Endothelial cell of umbilical vein (primary cell): ENCODE results near the gene HOXD10. TPM values are rescaled to one million over a fixed set of nuclear protein-coding genes. Genes with fewer than 3 reads are reported as not detected.

Experiments used
- BruUV-seq: library from RNA; stranded (reverse); fragments of 400-500 nt; replicated peaks from 2 replicates; lab custom pipeline; 2021; lab: Mats Ljungman, UMichigan
- CTCF ChIA-PET: fragments of 300-600, 350-600 bp; sonication (Branson Sonifier 250); formaldehyde crosslinking; loops from one replicate; lab custom pipeline; 2021; ENCODE audit warnings: antibody characterized with exemption, inconsistent platforms; lab: Charles Lee
- POLR2A ChIA-PET: fragments of 300-600, 350-600 bp; sonication (Branson Sonifier 250); formaldehyde crosslinking; loops from one replicate; lab custom pipeline; 2021; ENCODE audit warnings: antibody characterized with exemption, inconsistent platforms; lab: Charles Lee
- DNase-seq: peaks from one replicate; pipeline ENCODE4 v3.0.0-alpha.2; 2011; ENCODE audit warnings: low read depth, low spot score
- FAIRE-seq: peaks from 2 replicates; lab custom pipeline; 2011; peaks lifted over from hg19 to GRCh38; lab: Jason Lieb, UNC
- H2AFZ ChIP-seq: 2 replicates; pipeline ENCODE4 v1.6.0; 2012; ENCODE audit warnings: low read depth, low read length, control low read depth, inconsistent platforms
- H3K27ac ChIP-seq: 2 replicates; pipeline ENCODE4 v1.5.1; 2011; ENCODE audit warnings: low read depth, mild to moderate bottlenecking, control low read depth, low read length, moderate library complexity; ENCODE audit not compliant: insufficient read depth
- H3K27me3 ChIP-seq, 2 experiments: 2 replicates each; pipeline versions ENCODE4 v1.6.0 to v1.6.1; 2011; ENCODE audit warnings: low read length in 2 of 2, mixed read lengths in 1 of 2; ENCODE audit not compliant: control insufficient read depth in 2 of 2, insufficient read depth in 2 of 2
- H3K36me3 ChIP-seq, 2 experiments: 2 replicates in 1 of 2; 3 replicates in 1 of 2; pipeline ENCODE4 v1.5.1; 2011; ENCODE audit warnings: low read length in 2 of 2, mild to moderate bottlenecking in 1 of 2, moderate library complexity in 1 of 2; ENCODE audit not compliant: control insufficient read depth in 2 of 2, insufficient read depth in 2 of 2; ENCODE audit errors: extremely low read depth in 1 of 2
- H3K4me1 ChIP-seq: 3 replicates; pipeline ENCODE4 v1.5.1; 2011; ENCODE audit warnings: mild to moderate bottlenecking, low read length; ENCODE audit not compliant: control insufficient read depth, insufficient read depth; ENCODE audit errors: extremely low read depth
- H3K4me2 ChIP-seq: 2 replicates; pipeline ENCODE4 v1.6.1; 2011; ENCODE audit warnings: low read length, control low read depth, mixed read lengths; ENCODE audit not compliant: insufficient read depth
- H3K4me3 ChIP-seq, 3 experiments: fragments of 200-600 bp in 1 of 3; sonication (generic), shearing (Covaris generic) in 1 of 3; replicated peaks in 1 of 3; 2 replicates each; pipeline ENCODE4 v1.5.1; 2011 to 2016; ENCODE audit warnings: control low read depth in 3 of 3, low read length in 3 of 3, mild to moderate bottlenecking in 2 of 3, inconsistent platforms in 1 of 3, low read depth in 1 of 3, moderate library complexity in 1 of 3; ENCODE audit not compliant: insufficient read depth in 1 of 3
- H3K79me2 ChIP-seq: 2 replicates; pipeline ENCODE4 v1.6.0; 2012; ENCODE audit warnings: low read length, inconsistent platforms; ENCODE audit not compliant: control insufficient read depth, insufficient read depth
- H3K9ac ChIP-seq: replicated peaks from 2 replicates; pipeline ENCODE3; 2011; ENCODE audit warnings: low read length, control low read depth; ENCODE audit not compliant: insufficient read depth; ENCODE audit errors: extremely low read depth
- H3K9me1 ChIP-seq: replicated peaks from 3 replicates; pipeline ENCODE4 v1.6.0; 2011; ENCODE audit warnings: mild to moderate bottlenecking, low read length; ENCODE audit not compliant: control insufficient read depth, insufficient read depth; ENCODE audit errors: extremely low read depth
- H3K9me3 ChIP-seq: replicated peaks from 2 replicates; pipeline ENCODE4 v1.5.1; 2012; ENCODE audit warnings: low read length, inconsistent platforms; ENCODE audit not compliant: control insufficient read depth, insufficient read depth
- H4K20me1 ChIP-seq: replicated peaks from 2 replicates; pipeline ENCODE3; 2011; ENCODE audit warnings: mild to moderate bottlenecking, low read length; ENCODE audit not compliant: control insufficient read depth, insufficient read depth; ENCODE audit errors: extremely low read depth
- CTCF ChIP-seq, 2 donors: IDR thresholded peaks; 1 replicate in 1 of 2; 2 replicates in 1 of 2; pipeline ENCODE4 v1.5.1; 2011; ENCODE audit warnings: low read length in 2 of 2, mild to moderate bottlenecking in 2 of 2, moderate library complexity in 2 of 2, control low read depth in 1 of 2, inconsistent platforms in 1 of 2, low read depth in 1 of 2; ENCODE audit not compliant: insufficient read depth in 1 of 2; ENCODE audit errors: extremely low read depth in 1 of 2
- EZH2 ChIP-seq: IDR thresholded peaks from 2 replicates; pipeline ENCODE4 v1.6.1; 2012; ENCODE audit warnings: borderline replicate concordance, low read depth, mild to moderate bottlenecking, moderate library complexity, low read length, inconsistent platforms; ENCODE audit not compliant: severe bottlenecking
- GATA2 ChIP-seq: IDR thresholded peaks from 2 replicates; pipeline ENCODE4 v1.7.0; 2011; ENCODE audit warnings: low read depth, mild to moderate bottlenecking, moderate library complexity, mixed read lengths, low read length; ENCODE audit not compliant: insufficient read length, insufficient read depth
- JUN ChIP-seq: IDR thresholded peaks from 2 replicates; pipeline ENCODE4 v1.6.1; 2011; ENCODE audit warnings: borderline replicate concordance, low read depth; ENCODE audit not compliant: insufficient read length, insufficient read depth
- MAX ChIP-seq: IDR thresholded peaks from 2 replicates; pipeline ENCODE4 v1.6.1; 2011; ENCODE audit not compliant: insufficient read depth, insufficient read length
- MYC ChIP-seq: IDR thresholded peaks from one replicate; pipeline ENCODE4 v1.6.1; 2011; ENCODE audit warnings: mild to moderate bottlenecking, low read depth, low read length
- POLR2A ChIP-seq: IDR thresholded peaks from 2 replicates; pipeline ENCODE4 v1.6.1; 2012; ENCODE audit warnings: low read depth, mild to moderate bottlenecking, control low read depth, low read length
- POLR2AphosphoS5 ChIP-seq: IDR thresholded peaks from 2 replicates; pipeline ENCODE4 v1.6.1; 2012; ENCODE audit warnings: low read depth, mild to moderate bottlenecking, control low read depth, low read length, moderate library complexity; ENCODE audit not compliant: insufficient read depth
- dilution Hi-C: fragments of 300-500 bp; cut with MboI; formaldehyde crosslinking; loops from one replicate; pipeline ENCODE4 v1.15.0; 2019; ENCODE audit warnings: low sequenced_read_pairs; ENCODE audit not compliant: extremely low pct_ligation_motif_present
- intact Hi-C: fragments of 100-400 bp; cut with micrococcal nuclease; formaldehyde crosslinking; loops from one replicate; pipeline ENCODE4 v1.10.0; 2022
- polyA plus RNA-seq, 4 experiments: library from polyadenylated mRNA; depleted of rRNA in 3 of 4; stranded (reverse) in 3 of 4; unstranded in 1 of 4; fragments of >200 nt; gene quantifications; 2 replicates each; pipeline versions ENCODE4 v1.2.1 to v1.2.3, GENCODE V29; 2011 to 2012; ENCODE audit warnings: missing spikeins in 1 of 4
- total RNA-seq: library from RNA; stranded (reverse); gene quantifications from 2 replicates; pipeline ENCODE4 v1.2.3, GENCODE V29; 2021

Gene HOXD10
- total and polyA plus RNA-seq, 2 donors (not counting 3 experiments of a cell fraction or from before 2014, with no cell fraction given), result not detected

GRCh38 chr2:176096243-176096985 is 20.2 kb upstream of the HOXD10 start:
- TF ChIP-seq POLR2AphosphoS5, result no peak
- TF ChIP-seq MYC, result no peak
- no peak for TF ChIP-seq POLR2A
- no peak for TF ChIP-seq JUN
- TF ChIP-seq CTCF (IDR thresholded peaks at IDR 0.05; ENCODE audit: extremely low read depth in 1 of 2, insufficient read depth in 1 of 2, low read depth in 1 of 2, low read length in 2 of 2), result no peak
- TF ChIP-seq MAX, result no peak
- TF ChIP-seq GATA2, result no peak
- TF ChIP-seq EZH2, result no peak
- Histone ChIP-seq H3K36me3 (no peaks in the 10 kb centered on the region), H3K27ac (no peak overlapping the region), H3K27me3 (peaks cover 88 to 97% of the 10 kb centered on the region in 2 experiments), H4K20me1 (peaks cover 6% of the 10 kb centered on the region), H3K9me1 (no peaks in the 10 kb centered on the region), H3K4me2 (peak overlapping the region; percentile 34), H3K4me3 (no peak overlapping the region), H3K9me3 (no peaks in the 10 kb centered on the region), H3K9ac (no peak overlapping the region), H2AFZ (no peak overlapping the region), H3K4me1 (peaks cover 5% of the 10 kb centered on the region), H3K79me2 (no peaks in the 10 kb centered on the region)
- FAIRE-seq (peak; percentile 26), DNase-seq (peak; percentile 46)
- dilution Hi-C loops (no loop called here), intact Hi-C loops (loop anchor here (2.0 to 5.0 kb wide), 3 partner anchors 16 to 1394 kb away; no protein-coding TSS in a partner anchor)
- ChIA-PET CTCF (interaction anchor here (0.8 to 6.0 kb wide), 16 partner anchors 9 to 1634 kb away, joined by 3 to 113 read pairs (median 10); no protein-coding TSS in a partner anchor), POLR2A (no interaction called here)
- no TSS peak for BruUV-seq
